AG08396 (cell line): ENCODE measurements around the gene PACRG.

Experiments used
- DNase-seq: peaks from one replicate; pipeline ENCODE4 v3.0.0; 2012; ENCODE audit warnings: low spot score, mixed read lengths

The PACRG gene

GRCh38 chr6:163333701-163334663 is 606.2 kb downstream of the PACRG start:
- no peak for DNase-seq

DNA sequence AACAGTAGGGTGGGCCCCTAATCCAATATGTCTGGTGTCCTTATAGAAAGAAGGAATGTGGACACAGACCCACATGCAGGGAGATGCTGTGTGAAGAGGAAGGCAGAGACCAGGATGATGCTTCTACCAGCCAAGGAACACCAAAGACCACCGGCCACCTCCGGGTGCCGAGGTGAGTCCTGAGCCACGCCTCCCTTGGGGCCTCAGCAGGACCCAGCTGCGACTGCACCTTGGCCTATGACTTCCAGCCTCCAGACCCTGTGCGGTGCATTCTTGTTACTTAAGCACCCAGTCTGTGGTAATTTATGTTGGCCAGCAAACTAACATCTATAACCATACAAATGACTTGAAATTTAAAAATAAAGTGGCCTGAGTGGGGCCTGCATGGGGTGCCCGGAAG is 607.3 kb downstream of the PACRG start:
- DNase-seq, result no peak

DNA sequence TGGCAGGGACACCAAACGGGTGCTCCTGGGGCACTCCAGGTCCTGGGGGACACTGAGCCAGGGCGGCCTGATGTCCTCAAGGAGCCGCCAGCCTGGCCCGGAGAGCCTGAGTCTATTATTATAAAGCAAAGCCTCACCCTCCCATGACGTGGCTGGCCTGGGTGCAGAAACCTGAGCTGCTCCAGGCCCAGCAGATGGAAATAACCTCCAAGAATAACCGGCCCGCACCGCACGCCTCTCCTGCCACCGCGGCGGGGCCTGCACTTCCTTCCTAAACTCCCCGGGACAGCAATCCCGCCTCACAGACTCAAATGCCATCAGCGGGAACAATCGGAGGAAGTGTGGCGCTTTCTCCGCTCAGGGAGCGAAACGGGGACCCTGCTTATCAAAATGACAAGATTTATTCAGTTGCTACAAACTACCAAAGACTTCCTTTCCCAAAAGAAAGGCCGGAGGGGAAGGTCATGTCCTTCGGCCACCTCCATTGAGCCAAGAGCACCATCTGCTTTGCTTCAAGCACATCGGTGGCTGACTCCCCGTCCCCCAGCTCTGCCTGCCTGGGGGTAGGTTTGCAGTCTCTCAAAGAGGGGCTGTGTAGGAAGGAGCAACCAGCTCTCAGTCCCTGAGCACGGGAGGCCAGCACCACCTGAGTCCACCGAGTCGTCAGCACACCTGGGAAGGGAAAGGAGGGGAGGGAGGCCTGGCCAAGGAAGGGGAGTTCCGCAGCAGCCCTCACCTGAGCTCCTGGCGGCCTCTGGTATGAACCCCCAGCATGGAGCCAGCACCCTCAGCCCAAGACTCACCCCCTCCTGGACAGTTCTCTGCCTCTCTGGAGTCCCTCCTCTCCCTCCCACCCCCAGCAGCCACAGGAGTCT is 608.1 kb downstream of the PACRG start:
- no peak for DNase-seq

- DNase-seq, result no peak
Measured at GRCh38 chr6:163336961-163337360, 609.2 kb downstream of the PACRG start.

DNA sequence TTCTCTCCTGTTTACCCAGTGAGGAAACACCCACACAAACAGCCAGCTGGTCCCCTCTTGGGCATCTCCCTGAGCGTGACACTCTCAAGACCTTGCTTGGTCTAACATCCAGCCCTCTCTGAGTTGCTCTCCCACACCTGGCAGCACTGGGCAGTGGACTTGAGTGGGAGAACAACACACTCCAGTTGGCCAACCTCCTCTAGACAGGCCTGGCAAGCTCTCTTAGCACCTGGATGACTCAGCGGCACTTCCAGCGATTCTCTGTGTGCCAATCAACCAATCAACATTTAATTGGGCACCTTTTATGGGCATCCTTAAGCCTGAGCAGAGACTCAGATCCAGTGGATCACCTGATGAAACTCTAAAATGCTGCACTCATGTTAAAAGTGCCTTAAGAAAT is 610.2 kb downstream of the PACRG start:
- no peak for DNase-seq

- DNase-seq, result peak; percentile 57
Measured at GRCh38 chr6:163338671-163339405, 611.1 kb downstream of the PACRG start.

DNA sequence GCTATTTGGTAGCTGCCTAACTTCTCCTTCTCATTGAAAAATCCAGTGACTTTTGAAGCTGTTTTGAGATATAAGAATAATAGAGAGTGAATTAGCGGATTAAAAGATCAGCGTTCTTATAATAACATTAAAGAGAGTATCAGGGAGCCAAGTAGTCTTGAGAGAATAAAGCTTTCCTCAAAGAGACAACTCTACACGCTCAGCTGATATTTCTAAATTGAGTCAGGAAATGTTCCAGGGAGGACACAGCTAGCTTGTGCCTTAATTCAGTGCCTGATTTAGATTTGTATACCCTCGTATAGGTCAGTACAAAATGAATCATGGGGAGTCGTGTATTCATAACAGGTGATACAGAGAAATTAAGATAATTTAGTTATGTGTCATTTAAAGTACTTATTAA is 611.7 kb downstream of the PACRG start:
- DNase-seq, result no peak

GRCh38 chr6:163340201-163340887 is 612.6 kb downstream of the PACRG start:
- no peak for DNase-seq

- no peak for DNase-seq
Measured at GRCh38 chr6:163341224-163342061, 613.7 kb downstream of the PACRG start.

DNA sequence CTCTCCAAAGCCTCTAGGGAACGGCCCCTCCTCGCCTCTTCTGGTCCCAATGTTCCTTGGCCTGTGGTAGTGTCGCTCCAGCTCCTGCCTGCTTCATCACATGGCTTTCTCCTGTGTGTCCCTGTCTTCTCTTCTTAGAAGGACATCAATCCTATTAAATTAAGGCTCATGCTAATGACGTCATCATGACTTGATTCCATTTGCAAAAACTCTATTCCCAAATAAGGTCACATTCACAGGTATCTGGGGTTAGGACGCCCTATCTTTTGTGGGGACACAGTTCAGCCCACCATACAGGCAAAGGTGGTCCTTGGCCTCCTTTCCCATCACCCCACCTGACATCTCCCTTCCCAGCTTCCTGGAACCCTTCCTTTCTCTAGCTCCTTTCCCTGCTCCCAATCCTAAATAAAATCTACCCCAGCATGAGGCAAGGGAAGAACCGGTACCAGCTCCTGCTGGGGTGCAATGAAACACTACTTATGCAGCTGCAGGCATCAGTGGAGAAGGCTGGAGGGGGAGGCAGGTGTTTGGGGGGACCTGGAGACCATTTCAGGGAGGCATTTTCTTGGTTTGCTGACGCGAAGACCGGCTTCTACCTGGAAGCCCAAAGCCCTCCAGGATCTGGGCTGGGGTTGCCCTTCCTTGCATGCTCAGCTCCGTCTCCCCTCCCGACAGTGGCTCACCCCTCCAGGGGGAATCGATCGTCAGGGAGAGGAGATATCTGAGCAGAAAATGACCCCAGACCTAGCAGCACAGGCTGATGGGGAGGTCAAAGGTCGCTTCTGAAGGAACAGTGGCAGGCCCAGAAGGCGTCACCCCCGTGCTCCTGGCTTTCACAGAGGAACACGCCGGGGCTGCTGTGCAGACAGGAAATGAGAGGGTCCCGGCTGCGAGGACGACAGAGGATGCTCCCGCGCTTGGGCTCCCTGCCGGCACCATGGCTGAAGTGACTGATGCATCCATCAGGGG is 615.1 kb downstream of the PACRG start:
- no peak for DNase-seq

DNA sequence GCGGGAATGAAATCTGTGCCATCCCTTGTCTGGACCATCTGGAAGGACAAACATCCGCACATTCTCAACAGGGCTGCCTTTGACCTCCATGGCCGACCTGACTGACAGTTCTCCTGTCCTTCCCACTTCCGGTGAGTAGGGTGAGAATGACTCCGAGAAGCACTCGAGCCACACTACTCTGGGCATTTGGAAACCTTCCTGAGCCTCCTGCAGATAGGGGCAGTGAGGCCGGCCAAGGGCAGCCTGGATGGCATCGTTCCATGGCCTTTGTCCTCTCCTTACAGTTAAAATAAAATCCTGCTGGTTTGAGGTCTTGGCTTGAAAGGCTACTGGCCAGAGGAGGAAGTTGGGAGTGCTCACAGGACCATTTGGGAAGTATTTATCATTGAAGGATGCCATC is 615.8 kb downstream of the PACRG start:
- DNase-seq, result no peak

DNA sequence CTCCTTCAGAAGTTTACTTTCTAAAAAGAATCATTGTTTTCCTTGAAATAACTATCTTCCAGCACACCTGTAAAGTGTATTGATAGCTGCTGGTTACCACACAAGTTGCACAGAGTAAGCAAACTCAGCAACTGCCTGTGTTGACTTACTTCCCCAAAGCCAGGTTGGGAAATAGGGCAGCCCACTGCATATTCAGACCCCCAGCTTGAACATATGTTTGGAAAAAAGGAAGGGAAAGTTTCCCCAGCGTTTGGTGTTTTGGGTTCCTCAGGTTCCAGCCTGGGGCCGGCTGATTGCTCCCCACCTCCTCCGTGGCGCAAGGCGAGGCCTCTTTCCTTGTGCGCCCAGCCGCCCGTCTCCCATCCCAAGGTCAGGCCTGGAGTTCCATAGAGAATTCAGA is 616.6 kb downstream of the PACRG start:
- no peak for DNase-seq

- DNase-seq, result no peak
Measured at GRCh38 chr6:163345931-163346330, 618.2 kb downstream of the PACRG start.

- DNase-seq, result no peak
Measured at GRCh38 chr6:163346497-163346961, 618.8 kb downstream of the PACRG start.

GRCh38 chr6:163347021-163347446 is 619.3 kb downstream of the PACRG start:
- DNase-seq, result no peak

DNA sequence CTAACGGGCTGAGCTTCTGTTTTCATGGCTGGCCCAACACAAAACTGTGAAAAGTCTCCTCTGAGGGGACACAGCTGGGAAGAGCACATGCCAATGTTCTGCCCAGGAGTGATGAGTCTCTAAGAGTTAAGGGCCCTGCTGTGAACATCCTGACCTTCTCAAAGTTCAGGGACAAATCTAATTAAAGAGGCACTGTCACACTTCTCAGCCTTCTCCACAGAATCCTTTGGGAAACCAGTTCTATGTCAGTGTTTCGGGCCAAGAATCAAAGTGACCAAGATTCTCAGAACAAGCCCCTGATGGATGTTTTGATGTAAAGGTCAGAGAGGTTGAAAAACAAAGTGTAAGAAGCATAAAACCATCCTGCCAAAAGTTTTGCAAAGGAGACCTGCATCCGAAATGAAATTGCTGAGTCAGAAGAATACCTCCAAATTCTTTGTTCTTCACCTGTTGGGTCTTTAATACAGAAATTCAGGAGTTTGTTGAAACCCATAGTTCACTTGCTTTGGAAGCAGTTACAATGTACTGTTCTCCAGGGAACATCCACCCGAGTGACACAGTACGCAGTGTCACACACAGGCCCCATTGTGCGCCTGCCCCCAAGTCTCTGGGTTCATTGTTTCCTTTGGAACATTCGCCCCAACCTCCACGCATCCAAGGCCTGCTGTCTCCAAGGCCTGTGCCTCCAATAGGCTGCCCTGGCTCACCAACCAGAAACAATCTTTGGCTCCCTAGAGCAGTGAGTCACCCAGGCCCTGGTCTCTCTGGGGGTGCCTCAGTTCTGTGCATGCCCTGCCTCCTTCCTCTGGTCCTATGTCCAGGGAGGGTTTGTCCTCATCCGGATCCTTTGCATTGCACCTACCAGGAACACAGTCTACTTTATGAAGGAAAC is 621.3 kb downstream of the PACRG start:
- no peak for DNase-seq

DNA sequence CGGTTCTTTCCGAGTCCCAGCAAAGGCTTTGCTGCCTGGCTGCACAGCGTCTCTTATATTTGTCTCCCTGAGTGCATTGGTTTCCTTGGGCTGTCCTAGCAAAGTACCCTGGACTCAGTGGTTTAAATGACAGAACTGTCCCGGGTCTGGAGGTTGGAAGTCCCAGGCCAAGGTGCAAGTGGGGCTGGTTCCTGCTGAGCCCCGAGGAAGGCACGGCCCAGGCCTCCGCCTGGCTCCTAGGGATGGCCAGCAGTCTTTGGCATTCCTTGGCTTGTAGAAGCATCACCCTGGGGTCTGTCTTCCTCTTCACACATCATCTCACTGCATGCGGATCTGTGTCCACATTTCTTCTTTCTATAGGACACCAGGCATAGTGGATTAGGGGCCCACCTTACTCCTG is 621.9 kb downstream of the PACRG start:
- no peak for DNase-seq

GRCh38 chr6:163351013-163351412 is 623.2 kb downstream of the PACRG start:
- DNase-seq, result no peak
